Stimulated activated CD8-positive, alpha-beta memory T cell treated with anti-CD3 and anti-CD28 coated beads, Interleukin-12 subunit alpha, Interleukin-12 subunit beta, amount 100 ng/mL, for 1 hour (primary cell): Measurements from ENCODE around the gene DOCK1.

Source experiments
- DNase-seq: peaks from one replicate; pipeline ENCODE4 v3.0.0-alpha.2; 2020; ENCODE audit warnings: low read depth

The DOCK1 gene

GRCh38 chr10:127402596-127403409 lies 497.6 kb downstream of the DOCK1 start:
- no peak for DNase-seq

GRCh38 chr10:127405221-127405620 lies 500.0 kb downstream of the DOCK1 start:
- no peak for DNase-seq

- no peak for DNase-seq
Observed at GRCh38 chr10:127406018-127406550, 500.9 kb downstream of the DOCK1 start.

- DNase-seq = no peak
Observed at GRCh38 chr10:127407551-127407950, 502.3 kb downstream of the DOCK1 start.

- no peak for DNase-seq
Observed at GRCh38 chr10:127408112-127408710, 503.0 kb downstream of the DOCK1 start.

- no peak for DNase-seq
Observed at GRCh38 chr10:127408733-127409132, 503.5 kb downstream of the DOCK1 start.

- no peak for DNase-seq
Observed at GRCh38 chr10:127410030-127410429, 504.8 kb downstream of the DOCK1 start.

- DNase-seq = no peak
Observed at GRCh38 chr10:127411062-127411461, 505.8 kb downstream of the DOCK1 start.

GRCh38 chr10:127413326-127413725 lies 508.1 kb downstream of the DOCK1 start:
- DNase-seq = no peak

GRCh38 chr10:127414024-127414423 lies 508.8 kb downstream of the DOCK1 start:
- no peak for DNase-seq

- no peak for DNase-seq
Observed at GRCh38 chr10:127415116-127415515, 509.9 kb downstream of the DOCK1 start.

GRCh38 chr10:127415901-127416581 lies 510.8 kb downstream of the DOCK1 start:
- no peak for DNase-seq

- DNase-seq = no peak
Observed at GRCh38 chr10:127417031-127417430, 511.8 kb downstream of the DOCK1 start.

GRCh38 chr10:127417686-127418401 lies 512.6 kb downstream of the DOCK1 start:
- DNase-seq = no peak

GRCh38 chr10:127418536-127419168 lies 513.4 kb downstream of the DOCK1 start:
- DNase-seq = no peak

GRCh38 chr10:127420138-127420684 lies 515.0 kb downstream of the DOCK1 start:
- DNase-seq = no peak

GRCh38 chr10:127423218-127423915 lies 518.1 kb downstream of the DOCK1 start:
- DNase-seq = no peak

- no peak for DNase-seq
Observed at GRCh38 chr10:127424594-127425264, 519.5 kb downstream of the DOCK1 start.

GRCh38 chr10:127426746-127427145 lies 521.5 kb downstream of the DOCK1 start:
- DNase-seq = no peak

GRCh38 chr10:127427926-127428325 lies 522.7 kb downstream of the DOCK1 start:
- DNase-seq = no peak
